ENCODE results near the gene POFUT2.

DNA sequence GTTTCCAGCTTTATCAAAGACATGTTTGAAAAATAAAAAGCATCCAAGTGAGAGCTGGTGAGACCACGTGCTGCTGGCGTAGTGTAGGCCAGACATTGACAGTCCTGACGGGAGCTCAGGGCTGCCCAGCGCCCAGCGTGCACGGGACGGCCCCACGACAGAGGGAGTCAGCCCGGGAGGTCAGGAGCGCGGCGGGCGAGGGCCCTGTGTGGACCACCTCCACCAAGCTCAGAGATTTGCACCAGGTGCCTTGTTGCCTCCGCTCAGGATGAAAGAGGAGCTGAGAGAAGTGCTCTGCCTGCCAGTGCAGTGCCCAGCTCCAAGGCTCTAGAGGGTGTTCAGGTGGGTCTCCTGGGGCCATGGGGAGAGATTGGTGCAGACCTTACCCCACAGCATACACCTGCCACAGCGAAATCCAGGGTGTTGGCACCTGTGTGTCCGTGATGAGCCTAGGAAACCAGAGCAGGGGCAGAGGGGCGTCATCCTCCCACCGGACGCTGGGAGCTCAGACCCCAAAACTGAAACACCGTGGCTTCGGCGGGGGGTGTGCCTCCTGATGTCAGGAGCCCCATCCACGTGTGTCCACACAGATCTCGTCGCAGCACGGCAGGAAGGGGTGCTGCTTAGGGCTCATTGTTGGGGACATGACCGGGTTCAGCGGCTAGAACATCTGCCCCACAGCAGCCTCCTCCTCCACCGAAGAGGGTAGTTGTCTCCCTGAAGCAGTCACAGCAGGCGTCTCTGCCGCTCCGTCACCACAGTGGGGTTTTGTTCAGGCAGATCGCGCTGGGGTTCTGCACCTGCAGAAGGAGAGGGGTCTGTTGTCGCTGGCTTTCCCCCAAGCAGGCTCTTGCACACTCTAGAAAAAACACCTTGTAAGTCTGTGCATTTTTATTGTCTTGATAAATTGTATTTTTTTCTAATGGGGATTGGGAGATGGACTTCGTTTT is 64.2 kb downstream of the POFUT2 start:
- TF ChIP-seq, protein P1, sequence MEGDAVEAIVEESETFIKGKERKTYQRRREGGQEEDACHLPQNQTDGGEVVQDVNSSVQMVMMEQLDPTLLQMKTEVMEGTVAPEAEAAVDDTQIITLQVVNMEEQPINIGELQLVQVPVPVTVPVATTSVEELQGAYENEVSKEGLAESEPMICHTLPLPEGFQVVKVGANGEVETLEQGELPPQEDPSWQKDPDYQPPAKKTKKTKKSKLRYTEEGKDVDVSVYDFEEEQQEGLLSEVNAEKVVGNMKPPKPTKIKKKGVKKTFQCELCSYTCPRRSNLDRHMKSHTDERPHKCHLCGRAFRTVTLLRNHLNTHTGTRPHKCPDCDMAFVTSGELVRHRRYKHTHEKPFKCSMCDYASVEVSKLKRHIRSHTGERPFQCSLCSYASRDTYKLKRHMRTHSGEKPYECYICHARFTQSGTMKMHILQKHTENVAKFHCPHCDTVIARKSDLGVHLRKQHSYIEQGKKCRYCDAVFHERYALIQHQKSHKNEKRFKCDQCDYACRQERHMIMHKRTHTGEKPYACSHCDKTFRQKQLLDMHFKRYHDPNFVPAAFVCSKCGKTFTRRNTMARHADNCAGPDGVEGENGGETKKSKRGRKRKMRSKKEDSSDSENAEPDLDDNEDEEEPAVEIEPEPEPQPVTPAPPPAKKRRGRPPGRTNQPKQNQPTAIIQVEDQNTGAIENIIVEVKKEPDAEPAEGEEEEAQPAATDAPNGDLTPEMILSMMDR (IDR thresholded peaks at IDR 0.05) = no peak
- no peak for TF ChIP-seq POLR2A (IDR thresholded peaks at IDR 0.05)
